GM12878 (cell line): ENCODE results near the gene GPATCH3. TPM values are rescaled to one million over a fixed set of nuclear protein-coding genes. Genes with fewer than 3 reads are reported as not detected.

Source experiments
- ATAC-seq: fragments of 200-7000 bp; cut with Tn5 transposase; 3 replicates; pipeline ENCODE4 v1.9.1; 2020; ENCODE audit warnings: mild to moderate bottlenecking, moderate library complexity
- BruUV-seq: library from RNA; stranded (reverse); fragments of 400-500 nt; replicated peaks from 2 replicates; lab custom pipeline; 2021; lab: Mats Ljungman, UMichigan
- CTCF ChIA-PET: fragments of 300-600 bp; sonication (Branson Sonifier 250); formaldehyde crosslinking; extraction: SDS; loops from one replicate; lab custom pipeline; 2021; ENCODE audit warnings: inconsistent platforms; lab: Yijun Ruan, JAX
- POLR2A ChIA-PET: fragments of 350-600 bp; formaldehyde crosslinking; extraction: SDS; loops from one replicate; lab custom pipeline; 2021; ENCODE audit warnings: inconsistent platforms; lab: Charles Lee
- RAD21 ChIA-PET: fragments of 300-600 bp; sonication (Branson Sonifier 250); formaldehyde crosslinking; loops from one replicate; lab custom pipeline; 2023; ENCODE audit warnings: antibody characterized with exemption; ENCODE audit not compliant: unreplicated experiment; lab: Charles Lee
- SMC1A ChIA-PET: fragments of 300-600 bp; sonication (Branson Sonifier 250); formaldehyde crosslinking; loops from one replicate; lab custom pipeline; 2023; ENCODE audit not compliant: unreplicated experiment, uncharacterized antibody; lab: Charles Lee
- DNase-seq: peaks from one replicate; pipeline ENCODE4 v3.0.0-alpha.2; 2011; ENCODE audit warnings: low read depth, low spot score
- FAIRE-seq: peaks from 3 replicates; lab custom pipeline; 2011; peaks lifted over from hg19 to GRCh38; lab: Jason Lieb, UNC
- H2AFZ ChIP-seq: 2 replicates; pipeline ENCODE4 v1.6.0; 2011; ENCODE audit warnings: low read depth, low read length, control low read depth; ENCODE audit not compliant: control insufficient read depth
- H3K27ac ChIP-seq: 2 replicates; pipeline ENCODE4 v1.5.1; 2011; ENCODE audit warnings: control low read depth; ENCODE audit not compliant: control insufficient read depth, insufficient read depth
- H3K27me3 ChIP-seq, 2 experiments: replicated peaks in 1 of 2; 2 replicates each; pipeline versions ENCODE4 v1.6.0 to v1.6.1; 2011; ENCODE audit warnings: low read length in 1 of 2; ENCODE audit not compliant: control insufficient read depth in 2 of 2, insufficient read depth in 2 of 2
- H3K36me3 ChIP-seq, 2 experiments: 2 replicates each; pipeline ENCODE4 v1.5.1; 2011; ENCODE audit warnings: low read length in 1 of 2; ENCODE audit not compliant: control insufficient read depth in 2 of 2, insufficient read depth in 2 of 2
- H3K4me1 ChIP-seq: 2 replicates; pipeline ENCODE4 v1.6.1; 2011; ENCODE audit warnings: mild to moderate bottlenecking, low read length, moderate library complexity, mixed read lengths; ENCODE audit not compliant: control insufficient read depth, insufficient read depth
- H3K4me2 ChIP-seq: 2 replicates; pipeline ENCODE4 v1.6.0; 2011; ENCODE audit warnings: control low read depth; ENCODE audit not compliant: control insufficient read depth, insufficient read depth
- H3K4me3 ChIP-seq: fragments of 200-600 bp; sonication (generic); 2 replicates; pipeline ENCODE4 v1.5.1; 2016
- H3K79me2 ChIP-seq: 2 replicates; pipeline ENCODE4 v1.6.0; 2011; ENCODE audit warnings: low read length; ENCODE audit not compliant: control insufficient read depth, insufficient read depth
- H3K9ac ChIP-seq: 2 replicates; pipeline ENCODE4 v1.8.0; 2011; ENCODE audit warnings: low read length, control low read depth, mixed read lengths; ENCODE audit not compliant: control insufficient read depth, insufficient read depth
- H3K9me3 ChIP-seq: replicated peaks from 3 replicates; pipeline ENCODE4 v1.5.1; 2011; ENCODE audit warnings: mild to moderate bottlenecking, low read length; ENCODE audit not compliant: control insufficient read depth, insufficient read depth
- H4K20me1 ChIP-seq: 2 replicates; pipeline ENCODE4 v1.6.0; 2011; ENCODE audit not compliant: control insufficient read depth, insufficient read depth
- CHD1 ChIP-seq: IDR thresholded peaks from 2 replicates; pipeline ENCODE4 v1.6.1; 2012; ENCODE audit warnings: low read depth, low read length, improper control_type of control experiment
- POLR2A ChIP-seq: IDR thresholded peaks from 2 replicates; pipeline ENCODE4 v1.6.1; 2011; ENCODE audit warnings: low read depth, mild to moderate bottlenecking, low read length
- TBL1XR1 ChIP-seq: IDR thresholded peaks from 2 replicates; pipeline ENCODE4 v1.6.1; 2012; ENCODE audit warnings: low read depth, low read length, improper control_type of control experiment
- WGBS: methylation state at CpG from one replicate; pipeline ENCODE4 v1.1.6; 2016; ENCODE audit warnings: low lambda C conversion rate; ENCODE audit not compliant: insufficient replicate concordance, insufficient coverage; ENCODE audit errors: missing lambda C conversion rate; 5-methylcytosine and 5-hydroxymethylcytosine counted together
- in situ Hi-C: fragments of 300-500 bp; cut with MboI; formaldehyde crosslinking; loops from 9 replicates; pipeline ENCODE4 v1.14.3; 2018; ENCODE audit warnings: mixed read lengths
- intact Hi-C: fragments of 100-400 bp; cut with micrococcal nuclease; formaldehyde crosslinking; loops from one replicate; pipeline ENCODE4 v1.14.2; 2022; ENCODE audit not compliant: unreplicated experiment
- polyA plus RNA-seq, 11 experiments: library from polyadenylated mRNA; depleted of rRNA in 4 of 11; unstranded in 6 of 11; stranded (reverse) in 5 of 11; fragments of >200 nt; fragmentation: Nextera tagmentation in 4 of 11; fragmentation: Illumina TruSeq in 1 of 11; extraction: Ambion mirVana in 4 of 11; extraction: Trizol in 1 of 11; gene quantifications; 1 replicate in 1 of 11; 2 replicates in 10 of 11; pipeline versions ENCODE4 v1.2.1 to v1.2.3, GENCODE V29; 2011 to 2016; ENCODE audit warnings: inconsistent platforms in 2 of 11, missing spikeins in 2 of 11, low read depth in 1 of 11
- total RNA-seq, 4 experiments: library from RNA; depleted of rRNA in 3 of 4; stranded (reverse); fragments of >200 nt in 3 of 4; fragmentation: Illumina TruSeq in 1 of 4; extraction: Trizol in 1 of 4; gene quantifications; 2 replicates each; pipeline versions ENCODE4 v1.2.1 to v1.2.3, GENCODE V29; 2013 to 2021

GPATCH3 gene
- total and polyA plus RNA-seq, 10 of the 15 experiments (the other 5 are each of a cell fraction or from before 2014, with no cell fraction given) = 0.56 to 13.4 (median 8.7) TPM

- POLR2A ChIA-PET = interaction anchor here (1.6 to 1.9 kb wide), 2 partner anchors 9 to 23 kb away, joined by 4 to 6 read pairs; no protein-coding TSS in a partner anchor
Observed at GRCh38 chr1:26858160-26858559, 42.1 kb downstream of the GPATCH3 start.

GRCh38 chr1:26857473-26858060, 42.7 kb downstream of the GPATCH3 start:
- no peak overlapping the region for H3K27ac ChIP-seq
- no peaks in the 10 kb centered on the region for H3K79me2 ChIP-seq
- H3K4me1 ChIP-seq = peaks cover 1% of the 10 kb centered on the region
- no peak for TF ChIP-seq TBL1XR1
- H4K20me1 ChIP-seq = no peaks in the 10 kb centered on the region
- DNase-seq (no peak), FAIRE-seq (no peak), ATAC-seq (no peak)
- peaks cover 10 to 18% of the 10 kb centered on the region in 2 experiments for H3K36me3 ChIP-seq
- 82% methylated on average over 8 of the region's 8 CpGs for WGBS
- intact Hi-C loops = no loop called here
- H3K9ac ChIP-seq = no peak overlapping the region
- BruUV-seq = no TSS peak
- in situ Hi-C loops = no loop called here
- SMC1A ChIA-PET = interaction anchor here (1.4 to 2.5 kb wide), 4 partner anchors 19 to 37 kb away, joined by 5 to 9 read pairs (median 7); no protein-coding TSS in a partner anchor
- RAD21 ChIA-PET = interaction anchor here (0.5 to 2.7 kb wide), 3 partner anchors 18 to 355 kb away, joined by 3 to 8 read pairs (median 4); no protein-coding TSS in a partner anchor
- H3K4me3 ChIP-seq = no peak overlapping the region
- no peak overlapping the region for H3K4me2 ChIP-seq
- no peaks in the 10 kb centered on the region for H3K9me3 ChIP-seq
- H2AFZ ChIP-seq = no peak overlapping the region
- CTCF ChIA-PET = interaction anchor here (0.7 to 5.9 kb wide), 9 partner anchors 15 to 255 kb away, joined by 3 to 25 read pairs (median 5); no protein-coding TSS in a partner anchor
- POLR2A ChIA-PET = interaction anchor here (0.7 to 1.9 kb wide), 3 partner anchors 8 to 24 kb away, joined by 4 to 6 read pairs (median 4); no protein-coding TSS in a partner anchor
- H3K27me3 ChIP-seq = no peaks in the 10 kb centered on the region

More at GRCh38 chr1:26858160-26858559, 42.1 kb downstream of the GPATCH3 start:
- Histone ChIP-seq H3K4me1 (peaks cover 7% of the 10 kb centered on the region), H2AFZ (no peak overlapping the region), H3K9ac (no peak overlapping the region), H3K79me2 (no peaks in the 10 kb centered on the region), H3K36me3 (peaks cover 10 to 16% of the 10 kb centered on the region in 2 experiments), H3K4me2 (no peak overlapping the region), H3K27me3 (no peaks in the 10 kb centered on the region), H3K27ac (no peak overlapping the region), H3K9me3 (no peaks in the 10 kb centered on the region), H3K4me3 (no peak overlapping the region), H4K20me1 (no peaks in the 10 kb centered on the region)
- ChIA-PET RAD21 (interaction anchor here (0.5 to 2.7 kb wide), 5 partner anchors 9 to 355 kb away, joined by 3 to 8 read pairs (median 4); no protein-coding TSS in a partner anchor), CTCF (interaction anchor here (0.7 to 5.9 kb wide), 14 partner anchors 16 to 352 kb away, joined by 3 to 25 read pairs (median 4); no protein-coding TSS in a partner anchor), SMC1A (interaction anchor here (0.8 to 2.5 kb wide), 6 partner anchors 20 to 258 kb away, joined by 3 to 9 read pairs (median 6); no protein-coding TSS in a partner anchor)
- in situ Hi-C loops = no loop called here
- no TSS peak for BruUV-seq
- TF ChIP-seq CHD1 = no peak
- 0 out of 2 replicates have a peak, but pooled peaks have one; percentile 13 for TF ChIP-seq POLR2A
- intact Hi-C loops = no loop called here
- DNase-seq = no peak
- ATAC-seq = no peak
- 96% methylated on average over 4 of the region's 4 CpGs for WGBS
- no peak for FAIRE-seq
